ENCODE results near the gene MLXIPL.
"Not testable (repeated sequence)": the region's sequence is repeated elsewhere in the genome, so short reads cannot be mapped to it uniquely, and the experiment has no call there.

Gene MLXIPL

GRCh38 chr7:73557397-73558257 lies 66.7 kb downstream of the MLXIPL start, which contains the start of gene BCL7B:
TSS of gene BCL7B (minus strand) at chr7:73557690. CDS start at chr7:73557578, 112 bp downstream.
- TF ChIP-seq Cebpa-rat (IDR thresholded peaks at IDR 0.05): no peak
- Histone ChIP-seq H3K27me3 (no peaks in the 10 kb centered on the region), H3K4me2 (peak within 1 kb of the TSS; percentile 97), H3K4me1 (peaks cover 35% of the 10 kb centered on the region), H3K36me3 (peaks cover 30% of the 10 kb centered on the region), H3K9ac (peak within 1 kb of the TSS; percentile 97), H3K27ac (peak within 1 kb of the TSS; percentile 99), H4K20me1 (peaks cover 34% of the 10 kb centered on the region), H3K4me3 (peak within 1 kb of the TSS; percentile 85), H3K9me3 (0 out of 2 replicates have a peak, but pooled peaks cover 3% of the 10 kb centered on the region)

GRCh38 chr7:73557108-73557396 lies 67.3 kb downstream of the MLXIPL start:
- Histone ChIP-seq H3K36me3 (peaks cover 35% of the 10 kb centered on the region), H4K20me1 (peaks cover 39% of the 10 kb centered on the region), H3K27me3 (no peaks in the 10 kb centered on the region), H3K4me3 (peak overlapping the region; percentile 85), H3K4me2 (peak overlapping the region; percentile 97), H3K9ac (peak overlapping the region; percentile 97), H3K4me1 (peaks cover 35% of the 10 kb centered on the region), H3K9me3 (no peaks in the 10 kb centered on the region), H3K27ac (peak overlapping the region; percentile 99)
- no peak for TF ChIP-seq Cebpa-rat (IDR thresholded peaks at IDR 0.05)

GRCh38 chr7:73556208-73557107 lies 67.9 kb downstream of the MLXIPL start:
- peak overlapping the region; percentile 97 for H3K4me2 ChIP-seq
- H3K27ac ChIP-seq: peak overlapping the region; percentile 99
- H3K4me3 ChIP-seq: peak overlapping the region; percentile 85
- no peaks in the 10 kb centered on the region for H3K27me3 ChIP-seq
- H3K9ac ChIP-seq: peak overlapping the region; percentile 97
- H3K9me3 ChIP-seq: no peaks in the 10 kb centered on the region
- TF ChIP-seq Cebpa-rat (IDR thresholded peaks at IDR 0.05): no peak
- H3K4me1 ChIP-seq: peaks cover 35% of the 10 kb centered on the region
- peaks cover 41% of the 10 kb centered on the region for H3K36me3 ChIP-seq
- peaks cover 39% of the 10 kb centered on the region for H4K20me1 ChIP-seq

GRCh38 chr7:73555411-73555982 lies 68.8 kb downstream of the MLXIPL start:
- no peak for TF ChIP-seq Cebpa-rat (IDR thresholded peaks at IDR 0.05)
- Histone ChIP-seq H3K4me1 (peaks cover 33% of the 10 kb centered on the region), H3K9ac (no peak overlapping the region), H3K27me3 (no peaks in the 10 kb centered on the region), H3K27ac (no peak overlapping the region), H3K4me2 (peak overlapping the region; percentile 97), H3K9me3 (no peaks in the 10 kb centered on the region), H4K20me1 (peaks cover 39% of the 10 kb centered on the region), H3K4me3 (peak overlapping the region; percentile 85; the same call in 1 of the 2 replicates), H3K36me3 (peaks cover 48% of the 10 kb centered on the region)

GRCh38 chr7:73550093-73550492 lies 74.2 kb downstream of the MLXIPL start:
- H3K9me3 ChIP-seq, H3K27ac ChIP-seq, H3K27me3 ChIP-seq, H3K4me1 ChIP-seq, H3K9ac ChIP-seq, H3K4me3 ChIP-seq, H3K4me2 ChIP-seq: not testable (repeated sequence)
- peaks cover 92% of the 10 kb centered on the region for H3K36me3 ChIP-seq
- H4K20me1 ChIP-seq: peaks cover 72% of the 10 kb centered on the region

GRCh38 chr7:73549176-73549575 lies 75.1 kb downstream of the MLXIPL start:
- H3K27ac ChIP-seq: no peak overlapping the region
- H3K4me2 ChIP-seq: no peak overlapping the region
- H3K27me3 ChIP-seq: no peaks in the 10 kb centered on the region
- peaks cover 91% of the 10 kb centered on the region for H3K36me3 ChIP-seq
- H3K9ac ChIP-seq: no peak overlapping the region
- TF ChIP-seq Cebpa-rat (IDR thresholded peaks at IDR 0.05): no peak
- no peaks in the 10 kb centered on the region for H3K9me3 ChIP-seq
- H4K20me1 ChIP-seq: peaks cover 72% of the 10 kb centered on the region
- H3K4me1 ChIP-seq: no peaks in the 10 kb centered on the region
- H3K4me3 ChIP-seq: no peak overlapping the region

- no peak for TF ChIP-seq Cebpa-rat (IDR thresholded peaks at IDR 0.05)
- no peak overlapping the region for H3K27ac ChIP-seq
- H3K9me3 ChIP-seq: no peaks in the 10 kb centered on the region
- H3K9ac ChIP-seq: no peak overlapping the region
- peaks cover 95% of the 10 kb centered on the region for H3K36me3 ChIP-seq
- H3K4me2 ChIP-seq: no peak overlapping the region
- H3K4me3 ChIP-seq: no peak overlapping the region
- peaks cover 77% of the 10 kb centered on the region for H4K20me1 ChIP-seq
- no peaks in the 10 kb centered on the region for H3K4me1 ChIP-seq
- no peaks in the 10 kb centered on the region for H3K27me3 ChIP-seq
These were observed 76.5 kb downstream of the MLXIPL start for GRCh38 chr7:73547841-73548240.

GRCh38 chr7:73544678-73545077 lies 79.6 kb downstream of the MLXIPL start:
- Histone ChIP-seq H3K4me2 (no peak overlapping the region), H3K4me3 (no peak overlapping the region), H3K9ac (no peak overlapping the region), H3K36me3 (peaks cover 97% of the 10 kb centered on the region), H3K4me1 (no peaks in the 10 kb centered on the region), H3K9me3 (no peaks in the 10 kb centered on the region), H3K27ac (no peak overlapping the region), H3K27me3 (no peaks in the 10 kb centered on the region), H4K20me1 (peaks cover 69% of the 10 kb centered on the region)
- no peak for TF ChIP-seq Cebpa-rat (IDR thresholded peaks at IDR 0.05)

Measured in BLaER1 (cell line).